ENCODE measurements around the gene CELA2B.
"Not testable (repeated sequence)": the region's sequence is repeated elsewhere in the genome, so short reads cannot be mapped to it uniquely, and the experiment has no call there.

The CELA2B gene

GRCh38 chr1:15445390-15446122 is 30.3 kb upstream of the CELA2B start:
- DNase-seq: no peak

GRCh38 chr1:15446212-15446611 is 29.7 kb upstream of the CELA2B start:
- no peak for DNase-seq

- no peak for DNase-seq
These were observed 26.9 kb upstream of the CELA2B start for GRCh38 chr1:15448877-15449462.

GRCh38 chr1:15449567-15449966 is 26.3 kb upstream of the CELA2B start:
- no peak for DNase-seq

- DNase-seq: no peak
These were observed 24.7 kb upstream of the CELA2B start for GRCh38 chr1:15451014-15451722.

- no peak for DNase-seq
These were observed 23.7 kb upstream of the CELA2B start for GRCh38 chr1:15452216-15452615.

GRCh38 chr1:15452866-15453571 is 22.9 kb upstream of the CELA2B start:
- DNase-seq: no peak

GRCh38 chr1:15453734-15454133 is 22.2 kb upstream of the CELA2B start:
- no peak for DNase-seq

- no peak for DNase-seq
These were observed 21.6 kb upstream of the CELA2B start for GRCh38 chr1:15454256-15454655.

GRCh38 chr1:15455522-15455921 is 20.4 kb upstream of the CELA2B start:
- no peak for DNase-seq

GRCh38 chr1:15456313-15456954 is 19.5 kb upstream of the CELA2B start, which contains the start of gene CELA2A:
CELA2A (plus strand) TSS chr1:15456732; CDS start chr1:15456754, 22 bp downstream.
- DNase-seq: no peak

GRCh38 chr1:15457585-15457984 is 18.3 kb upstream of the CELA2B start:
- DNase-seq: no peak

GRCh38 chr1:15458388-15458787 is 17.5 kb upstream of the CELA2B start:
- DNase-seq: not testable (repeated sequence)

- DNase-seq: no peak
These were observed 15.9 kb upstream of the CELA2B start for GRCh38 chr1:15459771-15460707.

GRCh38 chr1:15460708-15461095 is 15.2 kb upstream of the CELA2B start:
- DNase-seq: no peak

GRCh38 chr1:15463064-15463800 is 12.7 kb upstream of the CELA2B start:
- not testable (repeated sequence) for DNase-seq

- not testable (repeated sequence) for DNase-seq
These were observed 12.0 kb upstream of the CELA2B start for GRCh38 chr1:15463926-15464322.

- DNase-seq: no peak
These were observed 10.2 kb upstream of the CELA2B start for GRCh38 chr1:15465674-15466073.

- DNase-seq: not testable (repeated sequence)
These were observed 8.8 kb upstream of the CELA2B start for GRCh38 chr1:15466955-15467625.

GRCh38 chr1:15468145-15468544 is 7.8 kb upstream of the CELA2B start:
- DNase-seq: no peak
